Measurements from ENCODE around the gene ANKRD63.
A peak's percentile ranks its signal among the peaks of the same experiment; 100 is the strongest.

The ANKRD63 gene

DNA sequence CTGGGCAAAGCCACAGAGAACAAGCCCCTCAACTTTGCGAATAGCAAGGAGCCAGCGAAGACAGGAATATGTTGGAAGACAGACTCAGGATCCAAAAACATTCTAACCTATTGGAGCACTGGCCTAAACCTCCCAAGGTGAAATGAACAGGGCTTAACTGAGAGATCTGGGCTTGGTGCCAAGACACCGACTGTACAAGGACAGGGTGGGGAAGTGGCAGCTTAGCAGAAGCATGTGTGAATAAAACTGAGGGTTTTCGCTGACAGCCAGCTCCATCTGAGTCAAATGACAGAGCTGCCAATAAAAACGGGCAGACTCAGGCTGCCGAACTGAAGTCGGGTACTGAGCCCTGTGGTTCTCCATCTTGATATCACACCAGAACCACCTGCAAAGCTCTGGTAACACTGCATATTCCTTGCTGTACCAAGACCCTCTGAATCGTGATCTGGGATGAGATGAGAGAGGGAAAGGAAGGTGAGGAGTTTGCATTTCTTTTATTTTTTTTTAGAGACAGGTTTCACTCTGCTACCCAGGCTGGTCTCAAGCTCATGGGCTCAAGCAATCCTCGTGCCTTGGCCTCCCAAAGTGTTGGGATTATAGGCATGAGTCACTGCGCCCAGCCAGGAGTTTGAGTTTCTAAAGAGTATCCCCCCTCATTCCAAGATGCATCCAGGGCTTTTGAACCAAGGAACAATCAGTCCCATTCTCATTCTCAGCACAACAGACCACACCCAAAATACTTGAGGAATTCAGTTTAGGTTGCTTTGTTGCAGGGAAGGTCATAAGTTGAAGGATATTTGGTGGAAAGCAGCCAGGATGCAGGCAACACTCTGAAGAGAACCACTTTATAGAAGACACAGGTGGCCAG lies 30.9 kb upstream of the ANKRD63 start:
- DNase-seq (ENCODE audit: low spot score) = peak; percentile 61

DNA sequence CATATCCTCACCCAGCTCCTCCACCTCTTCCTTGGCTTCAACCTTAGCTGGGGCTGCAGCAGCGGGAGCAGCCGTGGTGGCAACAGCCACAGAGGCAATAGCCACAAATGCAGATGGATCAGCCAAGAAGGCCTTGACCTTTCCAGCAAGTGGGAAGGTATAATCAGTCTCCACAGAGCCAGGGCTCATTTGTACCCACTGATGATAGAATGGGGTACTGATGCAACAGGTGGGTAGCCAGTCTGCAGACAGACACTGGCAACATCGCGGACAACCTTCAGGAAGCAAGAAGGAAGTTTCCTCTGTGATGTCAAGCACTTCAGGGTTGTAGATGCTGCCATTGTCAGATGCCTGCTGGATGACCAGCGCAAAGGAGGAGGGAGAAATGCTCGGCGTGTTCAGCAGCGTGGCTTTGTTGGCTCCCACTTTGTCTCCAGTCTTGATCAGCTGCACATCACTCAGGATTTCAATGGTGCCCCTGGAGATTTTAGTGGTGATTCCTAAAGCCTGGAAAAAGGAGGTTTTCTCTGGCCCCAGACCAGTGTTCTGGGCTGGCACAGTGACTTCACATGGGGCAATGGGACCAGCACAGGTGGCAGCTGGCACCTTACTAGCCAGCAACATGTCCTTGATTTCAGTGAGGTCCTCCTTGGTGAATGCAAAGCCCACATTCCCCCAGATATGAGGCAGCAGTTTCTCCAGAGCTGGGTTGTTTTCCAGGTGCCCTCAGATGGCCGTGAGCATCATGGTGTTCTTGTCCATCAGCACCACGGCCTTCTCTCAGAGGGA lies 29.7 kb upstream of the ANKRD63 start:
- no peak for DNase-seq (ENCODE audit: low spot score)

DNA sequence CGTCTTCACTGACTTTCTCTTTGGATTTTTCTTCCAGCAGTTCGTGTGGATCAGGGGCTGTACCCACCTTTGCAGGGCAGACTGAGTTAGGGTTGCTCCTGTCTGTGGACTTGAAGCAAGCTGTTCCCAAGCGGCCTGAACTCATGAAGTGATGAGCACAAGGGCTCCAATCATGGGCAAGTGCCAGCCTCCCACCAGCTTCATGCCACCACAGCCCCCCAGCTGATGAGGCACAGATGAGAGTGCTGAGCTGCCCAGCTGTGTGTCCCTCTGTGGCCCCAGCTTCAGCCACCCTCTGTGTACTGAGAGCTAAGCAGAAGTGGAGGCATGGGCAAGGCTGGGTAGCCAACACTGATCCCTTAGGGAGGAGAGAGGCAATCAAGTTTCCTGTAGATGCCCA lies 28.1 kb upstream of the ANKRD63 start:
- no peak for DNase-seq (ENCODE audit: low spot score)

DNA sequence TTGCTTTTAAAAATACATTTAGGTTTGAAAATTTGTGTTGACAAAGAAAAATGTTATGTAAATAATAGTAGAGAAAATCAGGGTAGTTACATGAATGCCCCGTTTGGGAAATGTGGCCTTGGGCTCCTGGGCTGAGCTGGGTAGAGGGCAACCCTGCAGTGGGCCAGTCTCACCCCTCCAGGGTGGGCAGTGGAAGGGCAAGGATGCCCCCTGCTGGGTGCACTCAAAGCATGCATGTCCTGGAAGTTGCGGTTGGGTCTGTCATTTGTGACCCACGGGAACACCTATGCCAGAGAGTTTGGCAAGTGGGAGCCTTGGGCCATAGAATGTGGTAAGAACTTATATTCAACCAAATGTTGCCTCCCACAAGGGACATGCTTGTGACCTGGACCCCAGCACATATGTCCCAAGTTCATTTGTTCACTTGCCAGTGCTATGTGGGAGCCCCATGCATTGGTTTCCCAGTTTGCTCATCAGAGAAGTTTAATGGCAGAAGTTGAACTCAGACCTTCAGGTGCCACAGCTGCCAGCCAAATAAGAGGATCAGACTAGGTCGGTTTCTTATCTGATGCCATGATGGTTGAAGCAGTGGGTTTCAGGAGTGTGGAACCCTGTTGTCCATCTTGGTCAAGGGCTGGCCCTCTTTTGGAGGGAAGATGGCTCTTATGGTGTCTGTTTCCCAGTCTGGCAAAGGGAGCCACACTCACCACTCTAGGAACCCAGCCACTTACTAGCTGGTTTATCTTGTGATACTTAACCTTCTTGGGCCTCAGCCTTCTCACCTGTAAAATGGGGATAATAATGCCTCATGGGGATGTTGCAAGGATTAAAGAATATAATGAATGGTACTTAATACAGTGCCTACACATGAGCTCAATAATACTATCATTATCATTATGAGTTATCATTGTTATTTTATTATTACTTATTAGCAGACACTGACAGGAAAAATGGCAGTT lies 27.4 kb upstream of the ANKRD63 start:
- DNase-seq (ENCODE audit: low spot score) = peak; percentile 54

DNA sequence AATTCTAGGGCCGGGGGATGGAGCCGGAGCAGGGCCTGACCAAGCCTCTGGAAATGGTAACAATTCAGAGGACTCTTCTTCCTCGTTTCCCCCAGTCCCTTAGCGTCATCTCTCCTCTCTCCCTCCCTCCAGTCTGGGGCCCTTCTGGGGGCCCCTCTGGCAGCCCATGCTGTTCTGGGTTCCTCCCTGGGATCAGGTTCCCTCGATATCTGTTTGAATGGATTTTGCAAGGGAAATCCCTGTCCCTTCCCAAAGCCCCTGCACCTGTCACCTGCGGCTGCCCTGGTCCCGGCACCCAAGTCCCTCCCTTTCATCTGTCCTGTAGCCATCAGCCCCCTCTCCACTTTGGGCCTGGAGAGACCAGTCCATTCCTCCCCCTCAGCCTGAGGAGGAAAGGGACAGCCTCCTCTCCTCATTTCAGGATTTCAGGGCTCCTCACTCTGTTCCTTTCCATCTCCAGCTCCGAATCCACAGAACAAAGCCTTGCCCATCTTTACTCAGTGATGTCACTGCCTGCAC lies 26.5 kb upstream of the ANKRD63 start:
- DNase-seq (ENCODE audit: low spot score) = no peak

DNA sequence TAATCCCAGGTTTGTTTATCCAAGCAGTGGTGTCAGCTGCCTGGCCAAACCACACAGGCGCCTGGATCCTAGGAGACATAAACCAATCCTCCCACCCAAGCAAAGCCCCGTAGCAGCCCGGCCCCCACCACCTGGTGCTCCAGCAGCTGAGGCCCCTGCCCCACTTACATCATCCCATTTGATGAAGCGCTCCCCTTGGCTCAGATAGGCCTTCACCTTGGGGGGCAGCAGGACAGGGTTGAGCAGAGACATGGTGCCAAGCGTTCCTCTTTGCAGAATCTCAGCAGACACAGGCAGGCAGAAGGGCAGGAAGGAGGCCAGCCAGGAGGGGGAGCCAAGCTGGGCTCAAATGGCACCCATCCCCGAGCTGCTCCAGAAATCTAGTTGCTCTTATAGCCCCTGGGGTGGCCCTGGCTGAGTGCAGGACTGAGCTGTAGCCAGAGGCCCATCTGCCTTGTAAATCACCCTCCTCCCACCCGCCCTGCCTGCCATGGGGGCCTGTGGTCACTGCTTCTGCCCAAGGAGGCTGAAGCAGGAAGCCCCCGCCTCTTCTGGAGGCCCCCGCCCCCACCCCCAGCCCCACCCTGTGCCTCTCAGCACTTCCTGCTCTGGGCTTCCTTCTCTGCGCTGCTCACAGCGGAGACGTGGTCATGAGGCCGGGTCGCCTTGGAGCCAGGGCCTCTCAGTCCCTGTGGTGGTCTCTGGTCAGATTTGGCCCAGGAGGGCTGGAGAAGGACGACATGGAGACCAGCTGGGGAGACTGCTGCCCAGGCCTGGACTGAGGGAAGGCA lies 24.8 kb upstream of the ANKRD63 start, which contains the start of gene PLCB2:
TSS of gene PLCB2 (minus strand) at position 515 of the 791 bp plus-strand sequence. CDS start at position 252, 263 bp downstream.
- DNase-seq (ENCODE audit: low spot score) = no peak

DNA sequence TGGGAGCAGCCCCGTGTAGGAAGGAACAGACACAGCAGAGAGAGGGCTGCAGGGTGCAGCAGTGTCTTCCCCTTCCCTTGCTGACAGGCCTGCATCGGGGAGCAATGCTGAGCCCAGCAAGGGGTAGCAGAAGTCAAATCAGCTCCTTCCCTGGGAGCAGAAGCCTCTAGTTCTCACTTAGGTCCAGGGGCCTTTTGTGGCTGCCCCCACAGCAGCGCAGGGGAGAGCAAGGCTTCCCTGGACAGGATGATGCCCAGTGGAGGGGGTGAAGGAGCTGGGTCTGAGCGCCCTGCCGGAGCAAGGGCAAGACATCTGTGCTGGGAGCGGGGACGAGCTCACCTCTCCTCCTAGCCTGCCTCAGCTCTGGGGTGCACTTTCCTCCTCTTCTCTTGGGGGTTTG lies 24.0 kb upstream of the ANKRD63 start:
- DNase-seq (ENCODE audit: low spot score) = no peak

DNA sequence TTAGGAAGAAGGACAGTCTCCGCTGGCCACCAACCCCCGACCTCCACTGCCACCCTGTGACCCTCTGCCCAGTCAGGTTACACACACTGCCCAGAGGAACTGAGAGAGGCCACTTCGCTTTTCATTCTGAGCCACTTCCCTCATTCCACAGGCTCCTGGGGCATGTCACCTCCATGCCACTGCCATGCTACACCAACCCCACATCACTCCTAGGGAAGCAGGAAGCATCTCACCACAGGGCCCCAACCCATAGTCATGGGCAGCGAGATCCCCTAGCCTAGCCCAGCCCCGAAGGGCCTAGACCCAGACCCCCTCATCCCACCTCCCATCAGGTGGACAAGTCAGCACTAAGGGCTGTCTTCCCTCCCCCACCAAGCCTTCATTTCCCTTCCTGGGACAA lies 23.5 kb upstream of the ANKRD63 start:
- DNase-seq (ENCODE audit: low spot score) = no peak

DNA sequence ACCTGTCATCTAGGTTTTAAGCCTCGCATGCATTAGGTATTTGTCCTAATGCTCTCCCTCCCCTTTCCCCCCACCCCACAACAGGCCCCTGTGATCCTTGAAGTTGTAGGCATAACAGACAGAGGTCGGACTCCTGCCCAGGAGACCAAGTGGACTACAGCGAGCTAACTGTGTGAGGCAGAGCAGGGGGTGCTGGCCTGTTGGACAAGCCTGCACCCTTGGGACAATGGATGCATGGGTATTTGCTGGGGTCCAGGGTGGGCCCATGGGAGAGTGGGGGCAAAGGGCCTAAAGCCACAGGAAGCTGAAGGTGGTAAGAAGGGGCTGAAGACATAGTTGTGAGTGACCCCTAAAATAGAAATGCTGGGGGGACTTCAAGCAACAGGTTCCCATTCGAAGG lies 22.4 kb upstream of the ANKRD63 start:
- DNase-seq (ENCODE audit: low spot score) = no peak

DNA sequence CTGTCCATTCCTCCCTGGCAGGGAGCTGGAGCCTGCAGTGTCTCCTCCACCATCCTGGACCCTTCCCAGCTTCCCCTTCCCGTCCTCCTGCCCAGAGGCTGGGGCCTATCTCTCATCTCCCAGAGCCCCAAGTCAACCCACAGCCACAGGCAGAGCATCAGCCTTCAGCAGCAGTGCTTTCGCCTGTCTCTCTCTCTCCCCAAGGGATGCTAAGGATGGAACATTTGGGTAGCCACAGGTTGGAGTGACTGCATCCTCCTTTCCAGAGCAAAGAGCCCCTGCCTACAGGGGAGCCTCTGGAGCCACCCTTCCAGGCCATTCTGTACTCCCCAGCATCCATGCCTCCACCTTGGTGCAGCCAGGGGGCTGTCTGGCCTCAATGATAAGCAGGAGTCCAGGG lies 20.7 kb upstream of the ANKRD63 start:
- DNase-seq (ENCODE audit: low spot score) = no peak

DNA sequence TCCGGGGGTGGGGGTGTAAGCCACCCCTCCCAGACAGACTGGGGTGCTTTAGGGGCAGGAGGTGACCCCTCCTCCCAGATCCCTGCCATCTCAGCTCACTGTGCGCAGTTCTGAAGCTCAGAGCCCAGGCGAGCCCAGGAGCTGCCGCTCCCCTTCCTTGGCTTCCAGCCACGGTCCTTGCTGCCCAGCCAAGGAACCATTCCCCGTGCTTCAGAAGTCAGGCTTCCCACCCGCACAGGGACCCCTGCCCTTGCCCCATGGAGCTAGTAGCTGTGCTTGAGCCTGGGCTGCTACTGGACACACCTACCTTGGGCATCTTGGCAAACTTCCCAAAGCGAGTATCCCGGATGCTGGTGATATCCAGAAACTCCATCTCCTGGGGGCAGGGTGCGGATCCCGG lies 20.1 kb upstream of the ANKRD63 start:
- no peak for DNase-seq (ENCODE audit: low spot score)

DNA sequence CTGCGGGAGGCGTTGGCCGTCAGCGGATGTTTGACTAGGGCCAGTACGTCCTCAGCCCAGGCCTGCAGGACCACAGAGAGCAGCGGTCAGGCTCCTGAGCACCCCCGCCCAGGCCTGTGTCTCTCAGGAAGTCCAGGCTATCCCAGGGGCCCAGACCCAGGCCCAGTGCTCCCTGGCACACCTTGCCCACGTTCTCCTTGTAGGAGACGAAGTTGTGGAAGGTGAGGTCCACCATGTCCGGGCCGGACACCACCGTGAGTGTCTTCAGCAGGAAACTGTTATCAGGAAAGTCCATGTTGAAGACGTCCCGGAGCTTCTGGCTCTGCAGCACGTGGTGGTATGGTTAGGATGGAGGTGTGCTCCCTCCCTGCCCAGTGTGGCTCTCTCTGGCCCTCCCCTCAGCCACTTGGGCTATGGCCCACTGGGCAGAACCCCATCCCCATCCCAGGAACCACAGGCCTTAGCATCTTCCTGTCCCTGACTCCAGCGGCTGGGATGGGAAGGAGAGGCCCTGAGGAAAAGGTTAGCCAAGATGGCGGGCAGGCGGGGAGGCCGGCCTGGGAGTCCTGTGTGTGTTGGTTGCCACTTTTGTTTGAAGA lies 19.5 kb upstream of the ANKRD63 start:
- no peak for DNase-seq (ENCODE audit: low spot score)

DNA sequence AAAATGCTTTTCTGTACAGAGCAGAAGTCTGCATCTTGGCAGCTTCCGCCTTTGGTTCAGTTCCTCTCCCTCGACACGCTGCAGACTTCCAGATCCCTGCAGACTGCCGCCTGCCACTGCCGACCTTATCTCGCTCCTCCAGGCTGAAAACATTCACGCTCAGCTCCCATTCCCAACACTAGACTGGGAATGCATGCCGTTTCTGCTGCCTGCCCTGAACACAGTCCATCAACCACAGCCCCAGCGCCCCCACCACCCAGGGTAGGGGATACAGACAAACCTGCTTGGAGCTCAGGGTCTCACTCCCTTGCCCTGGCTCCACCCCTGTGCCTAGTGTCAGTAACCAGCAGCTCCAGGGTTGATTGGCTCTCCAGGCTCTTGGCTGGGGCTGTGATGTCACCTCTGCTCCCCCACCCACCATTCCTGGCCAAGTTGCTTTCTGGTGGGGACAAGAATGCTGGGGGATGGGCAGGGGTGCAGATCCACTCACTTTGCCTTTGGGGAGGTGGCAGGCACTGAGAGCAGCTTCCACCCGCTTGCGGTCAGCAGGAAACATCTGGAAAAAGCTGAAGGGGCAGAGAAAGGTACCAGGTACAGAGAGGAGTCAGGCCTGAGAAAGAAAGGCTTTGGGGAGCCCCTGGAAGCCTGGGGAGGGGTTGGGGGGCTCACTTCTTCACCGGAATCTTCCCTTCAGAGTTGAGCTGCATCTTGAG lies 18.8 kb upstream of the ANKRD63 start:
- DNase-seq (ENCODE audit: low spot score) = no peak

DNA sequence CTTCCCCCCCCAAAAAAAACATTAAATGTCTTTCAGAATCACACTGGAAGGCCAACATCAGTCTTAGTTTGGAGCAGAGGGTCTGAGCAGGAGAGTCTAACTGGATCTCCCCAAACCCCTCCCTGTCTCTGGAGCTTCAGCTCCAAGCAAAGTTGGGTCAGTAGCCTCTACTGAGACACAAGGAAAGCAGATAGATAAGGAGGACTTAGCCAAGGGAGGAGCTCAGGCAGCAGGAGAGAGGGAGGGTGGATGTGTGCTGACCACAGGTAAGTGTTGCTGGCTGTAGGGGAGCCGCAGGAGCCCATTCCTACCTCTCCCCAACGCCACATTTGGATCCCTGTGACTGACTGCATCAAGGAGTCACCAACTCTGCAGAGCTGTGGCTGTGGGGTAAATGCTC lies 17.9 kb upstream of the ANKRD63 start:
- no peak for DNase-seq (ENCODE audit: low spot score)

DNA sequence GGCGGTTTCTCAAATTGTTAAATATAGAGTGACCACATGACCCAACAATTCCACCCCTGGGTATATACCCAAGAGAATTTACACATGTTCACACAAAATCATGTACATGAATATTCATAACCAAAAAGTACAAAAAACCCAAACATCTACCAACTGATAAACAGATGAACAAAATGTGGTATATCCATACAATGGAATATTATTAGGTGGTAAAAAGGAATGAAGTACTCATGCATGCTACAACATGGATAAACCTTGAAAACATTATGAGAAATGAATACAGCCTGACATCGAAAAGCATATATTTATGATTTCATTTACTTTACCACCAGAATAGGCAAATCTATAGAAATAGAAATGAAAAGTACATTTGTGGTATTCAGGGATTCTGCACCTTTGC lies 17.5 kb upstream of the ANKRD63 start:
- no peak for DNase-seq (ENCODE audit: low spot score)

DNA sequence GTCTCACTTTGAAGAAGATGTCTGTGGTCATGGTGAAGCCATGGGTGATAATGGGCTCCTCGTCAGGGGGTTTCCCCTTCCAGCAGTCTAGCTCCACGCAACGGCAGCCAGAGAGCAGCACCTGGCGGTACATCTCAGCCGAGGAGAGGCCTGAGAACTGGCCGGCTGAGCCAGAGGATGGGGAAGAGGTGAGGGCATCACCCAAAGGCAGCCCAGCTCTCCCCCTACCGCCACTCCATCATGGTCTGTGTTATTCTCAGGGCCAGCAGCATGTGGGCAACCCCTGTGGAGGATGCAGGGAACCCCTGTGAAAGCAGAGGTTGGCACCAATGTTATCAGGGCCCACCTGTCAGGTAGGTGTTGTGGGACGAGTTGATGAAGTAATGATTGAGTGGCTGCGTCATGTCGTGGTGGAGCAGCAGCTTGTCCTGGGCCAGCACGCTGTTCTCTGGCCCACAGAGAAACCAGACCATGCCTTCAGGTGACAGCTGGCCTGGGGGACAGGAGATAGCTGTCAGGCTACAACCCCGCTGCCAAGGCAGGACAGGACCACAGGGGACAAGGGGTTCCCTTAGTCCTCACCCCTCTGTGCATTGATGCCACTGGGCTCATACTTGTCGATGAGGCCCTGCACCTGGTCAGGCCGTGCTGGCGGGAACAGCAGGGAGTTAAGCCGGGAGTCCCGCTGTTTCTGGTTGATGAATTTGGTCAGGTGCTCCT lies 15.5 kb upstream of the ANKRD63 start:
- DNase-seq (ENCODE audit: low spot score) = no peak

DNA sequence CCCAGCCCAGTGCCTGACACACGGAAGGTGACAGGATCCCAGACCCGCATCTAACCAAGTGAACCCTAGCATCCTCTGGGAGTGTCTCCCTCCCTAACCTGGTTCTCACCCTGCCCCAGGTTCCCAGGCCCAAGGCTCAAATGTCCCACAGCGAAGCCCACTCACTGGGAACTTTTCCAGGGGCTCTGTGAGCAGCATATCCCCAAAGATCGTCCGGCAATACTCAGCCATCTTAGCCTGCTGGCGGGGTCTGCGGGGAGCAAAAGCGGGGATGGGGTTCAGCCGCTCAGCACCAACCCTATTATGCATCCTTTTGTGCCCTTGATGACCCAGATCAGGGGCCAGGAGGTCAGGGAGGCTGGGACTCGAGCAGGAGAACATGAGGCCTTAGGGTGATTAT lies 14.5 kb upstream of the ANKRD63 start:
- no peak for DNase-seq (ENCODE audit: low spot score)

DNA sequence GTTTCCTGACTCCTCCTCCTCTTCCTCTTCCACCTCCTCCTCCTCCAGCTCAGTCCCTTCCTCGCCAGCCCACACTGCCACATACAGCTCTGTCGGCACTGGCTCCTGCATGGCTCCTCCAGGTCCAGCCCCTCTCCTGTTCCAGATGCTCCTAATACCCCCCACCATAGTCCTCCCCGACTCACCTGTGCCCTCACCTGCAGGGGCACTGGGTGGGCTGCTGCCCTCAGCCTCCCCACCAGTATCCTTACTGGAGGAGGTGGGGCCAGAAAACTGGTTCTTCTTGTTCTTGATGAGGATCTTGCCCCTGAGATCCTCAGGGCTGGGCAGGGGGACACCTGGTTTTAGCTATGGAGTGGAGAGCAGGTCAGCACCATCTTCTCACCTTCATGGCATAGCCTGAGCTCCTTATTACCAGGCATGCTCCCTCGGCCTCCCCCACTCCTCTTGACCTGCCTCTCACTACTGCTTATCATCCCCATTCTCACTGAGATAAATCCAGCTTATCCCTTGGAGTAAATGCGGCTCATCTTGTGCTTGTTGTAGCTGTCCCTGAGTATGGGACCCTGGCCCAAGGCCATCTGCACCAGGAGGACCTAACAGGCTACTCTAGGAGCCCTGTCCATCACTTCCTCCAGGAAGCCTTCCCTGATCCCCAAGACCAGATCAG lies 13.8 kb upstream of the ANKRD63 start:
- no peak for DNase-seq (ENCODE audit: low spot score)
